ENCODE data around the gene GSTM3.
"Not testable (repeated sequence)": the region's sequence is repeated elsewhere in the genome, so short reads cannot be mapped to it uniquely, and the experiment has no call there.

GSTM3 gene

DNA sequence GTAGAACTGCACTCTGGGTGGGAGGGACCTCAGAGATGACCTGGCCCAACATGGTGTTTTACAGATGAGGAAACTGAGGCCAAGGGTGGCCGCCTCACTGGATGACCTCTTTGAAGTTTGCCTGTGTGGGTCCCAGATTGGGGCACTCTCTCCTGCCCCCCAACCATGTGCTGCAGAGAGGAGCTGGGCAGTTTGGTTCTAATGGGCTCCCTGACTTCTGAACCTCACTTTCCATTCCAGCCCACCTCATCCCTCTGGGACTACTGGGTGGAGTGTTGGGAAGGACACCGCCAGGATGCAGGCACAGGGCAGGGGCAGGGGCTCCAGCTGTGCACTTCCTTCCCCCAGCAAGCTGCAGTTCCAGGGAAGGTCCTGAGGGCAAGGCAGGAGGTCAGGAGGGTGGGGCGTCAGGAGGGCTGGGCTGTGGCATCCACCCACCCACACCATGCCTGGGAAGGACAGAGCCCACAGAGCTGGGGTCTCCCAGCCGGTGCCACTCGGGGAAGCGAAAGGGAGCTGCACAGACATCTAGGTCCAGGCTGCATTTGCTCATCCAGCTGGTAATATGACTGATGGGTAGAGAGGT, 33.2 kb upstream of the GSTM3 start:
- no peak for DNase-seq

DNA sequence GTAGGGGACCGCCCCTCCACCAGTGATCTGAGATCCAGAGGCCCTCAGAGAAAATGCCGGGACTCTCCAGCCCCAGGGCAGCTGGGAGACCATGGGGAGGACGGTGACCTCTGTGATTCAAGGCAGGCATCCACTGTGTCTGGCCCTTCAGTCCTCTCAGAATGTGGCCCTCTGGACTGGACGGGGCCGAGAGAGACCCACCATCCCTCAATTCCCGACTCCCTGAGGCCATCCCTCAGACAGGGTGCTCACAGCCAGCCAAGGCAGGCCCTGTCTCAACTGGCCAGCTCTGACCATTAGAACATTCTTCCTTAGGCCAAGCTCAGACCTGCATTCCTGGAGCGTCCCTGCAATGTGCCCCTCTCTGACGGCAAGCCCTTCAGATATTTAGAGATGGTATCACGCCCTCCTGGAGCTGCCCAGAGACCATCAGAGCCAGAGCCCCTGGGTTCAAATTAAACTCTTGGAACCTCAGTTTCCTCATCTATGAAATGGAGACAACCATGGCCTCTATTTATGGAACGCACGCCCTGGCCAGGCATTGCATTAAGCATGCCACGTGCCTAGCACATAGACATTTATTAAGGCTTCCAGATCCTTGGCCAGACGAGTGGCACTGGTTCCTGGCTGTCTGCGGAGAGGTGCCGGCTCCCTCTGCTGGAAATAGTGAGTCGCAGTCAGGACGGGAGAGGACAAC, 32.5 kb upstream of the GSTM3 start:
- peak; percentile 74 for DNase-seq

DNA sequence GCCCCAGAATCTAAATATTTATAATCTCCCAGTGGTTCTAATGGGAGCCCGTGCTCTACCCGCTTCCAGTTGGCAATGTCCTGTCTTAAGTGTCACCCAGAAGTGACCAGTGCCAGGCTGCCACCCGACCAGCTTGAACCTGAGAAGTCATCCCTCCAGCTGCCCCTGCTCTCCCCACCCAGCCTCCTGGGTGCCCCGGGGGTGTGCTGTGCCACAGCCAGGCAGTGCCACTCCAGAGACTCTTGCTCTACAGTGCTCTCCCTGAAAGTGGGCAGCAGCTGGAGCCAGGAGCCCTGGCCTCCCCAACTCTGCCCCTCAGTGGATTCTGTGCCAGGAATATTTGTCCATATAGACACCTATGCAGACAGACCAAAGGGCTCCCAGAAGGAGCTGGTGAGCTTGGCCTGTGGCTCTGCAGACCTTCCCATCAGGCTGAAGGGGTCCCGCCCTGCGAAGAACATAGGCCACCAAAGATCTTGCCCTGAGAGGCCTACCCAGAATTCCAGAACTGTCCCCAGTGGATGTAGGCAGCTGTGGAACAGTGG, 31.9 kb upstream of the GSTM3 start:
- no peak for DNase-seq

DNA sequence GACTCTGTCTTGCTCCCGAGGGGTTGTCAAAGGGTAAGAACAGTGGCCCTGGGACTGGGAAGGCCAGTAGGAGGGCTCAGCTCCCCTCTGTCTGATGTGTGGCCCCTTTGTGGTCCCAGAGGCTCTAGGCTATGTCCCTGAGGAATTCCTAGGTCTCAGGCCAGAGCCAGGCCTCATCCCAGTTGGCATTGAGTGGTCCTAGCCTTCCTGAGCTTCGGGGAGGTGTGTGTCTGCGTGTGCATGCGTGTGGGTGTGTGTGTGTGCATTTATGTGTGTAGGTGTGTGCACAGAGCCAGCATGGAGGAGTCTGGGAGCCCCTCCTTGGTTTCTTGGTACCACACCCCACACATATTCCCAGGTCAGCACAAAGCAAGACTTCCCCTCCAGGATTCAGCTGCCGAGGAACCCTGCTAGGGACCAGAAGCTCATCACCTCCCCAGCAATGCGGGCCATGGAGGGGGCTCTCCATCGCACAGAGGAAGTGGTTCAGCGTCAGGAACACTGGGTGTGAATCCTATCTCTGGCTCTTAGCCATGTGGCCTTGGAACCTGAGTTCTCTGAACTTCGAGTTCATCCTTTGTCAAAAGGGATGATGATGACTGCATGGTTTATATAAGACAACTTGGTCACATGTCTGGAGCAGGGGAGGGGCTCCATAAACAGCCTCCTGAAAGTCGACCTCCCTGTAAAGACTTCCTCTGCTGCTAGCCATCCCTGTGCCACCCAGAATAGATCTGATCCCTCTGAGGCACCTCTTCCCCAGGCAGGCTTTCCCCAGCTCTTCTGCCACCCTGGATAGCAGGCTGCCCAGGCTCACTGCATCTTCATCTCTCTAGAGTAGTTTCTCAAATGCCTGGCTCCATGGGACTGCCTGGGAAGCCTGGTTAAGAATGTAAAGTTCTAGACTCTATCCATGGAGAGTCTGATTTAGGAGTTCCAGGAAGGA, 31.1 kb upstream of the GSTM3 start:
- no peak for DNase-seq

DNA sequence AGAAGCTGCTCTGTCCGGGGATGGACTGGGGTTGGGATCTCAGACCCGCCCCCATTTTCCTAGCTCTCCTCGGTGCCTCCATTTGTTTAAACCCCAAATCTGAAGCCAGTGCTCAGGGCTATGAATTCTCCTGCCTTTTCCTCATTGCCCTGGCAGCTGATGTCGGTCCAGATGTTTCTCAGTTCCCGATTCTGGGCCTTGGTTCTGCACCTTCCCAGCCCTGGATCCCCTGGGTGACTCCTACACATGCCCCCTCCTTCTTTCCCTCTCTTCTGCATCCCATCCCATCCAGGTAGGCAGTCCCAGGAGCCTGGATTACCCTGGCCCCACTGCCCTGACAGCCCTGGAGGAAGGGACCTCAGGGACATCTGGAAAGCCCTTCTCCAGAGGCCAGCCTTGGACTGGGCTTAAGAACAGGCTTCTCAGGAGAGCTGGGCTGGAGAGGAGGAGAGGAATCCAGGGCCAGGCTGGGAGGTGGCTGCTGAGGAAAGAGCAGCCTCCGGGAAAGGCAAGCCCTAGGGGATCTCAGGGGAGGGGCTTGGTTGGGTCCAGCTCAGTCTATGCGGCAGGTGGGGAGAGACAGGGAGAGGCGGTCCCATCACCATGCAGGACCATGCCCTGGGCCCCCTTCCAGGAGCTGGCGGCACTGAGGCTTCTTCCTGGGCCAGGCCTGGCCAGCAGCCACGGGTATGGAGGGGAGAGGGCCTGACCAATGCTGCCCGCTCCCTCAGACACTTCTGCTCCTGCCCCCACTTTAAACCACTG, 29.7 kb upstream of the GSTM3 start:
- no peak for DNase-seq

DNA sequence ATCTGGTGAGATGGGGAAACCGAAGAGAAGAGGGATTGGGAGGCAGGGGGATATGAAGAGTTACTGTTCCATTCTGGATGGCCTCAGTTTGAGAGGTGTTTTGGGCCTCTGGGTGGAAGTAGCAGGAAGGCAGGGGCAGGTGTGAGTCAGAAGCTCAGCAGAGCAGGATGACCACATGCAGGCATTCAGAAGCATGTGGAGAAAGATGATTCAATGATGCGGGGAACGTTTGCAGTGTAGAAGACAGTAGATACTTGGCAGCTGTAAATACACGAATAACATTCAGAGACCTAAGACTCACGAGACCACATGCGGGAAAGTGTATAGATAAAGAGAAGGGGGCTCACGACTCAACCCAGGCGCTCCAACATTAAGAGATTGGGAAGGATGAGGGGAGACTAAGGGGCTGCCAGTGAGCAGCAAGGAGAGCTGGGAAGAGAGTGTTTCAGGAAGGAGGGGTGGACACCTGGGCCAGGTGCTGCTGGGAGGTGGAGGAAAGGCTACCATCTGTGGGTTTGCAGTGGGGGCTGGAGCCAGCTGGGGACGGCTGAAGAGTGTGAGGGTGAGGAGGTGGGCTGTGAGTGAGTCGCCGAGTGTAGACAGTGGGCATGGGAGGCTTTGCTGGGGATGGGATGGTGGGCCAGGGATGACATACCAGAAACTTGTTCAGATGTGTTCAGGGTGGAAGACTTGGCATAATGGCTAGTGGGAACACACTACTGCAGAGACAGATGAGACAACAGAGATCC, 28.7 kb upstream of the GSTM3 start:
- no peak for DNase-seq

- DNase-seq, result no peak
Measured at GRCh38 chr1:109768820-109769219, 28.0 kb upstream of the GSTM3 start.

DNA sequence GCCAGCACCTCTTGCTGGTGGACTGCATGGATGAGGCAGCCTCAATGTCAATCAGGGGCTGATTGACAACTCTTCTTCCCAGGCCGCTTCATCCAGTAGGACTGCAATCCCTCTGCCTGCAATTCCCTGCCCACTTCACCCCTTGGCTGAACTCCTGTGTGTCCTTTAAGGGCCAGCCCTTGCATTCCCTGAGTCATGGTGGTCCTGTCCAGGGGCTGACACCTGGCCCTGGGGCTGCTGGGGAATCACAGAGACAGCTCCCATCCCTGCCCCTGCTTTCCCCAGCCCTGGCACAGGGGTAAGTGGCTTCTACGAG, 27.5 kb upstream of the GSTM3 start:
- no peak for DNase-seq

DNA sequence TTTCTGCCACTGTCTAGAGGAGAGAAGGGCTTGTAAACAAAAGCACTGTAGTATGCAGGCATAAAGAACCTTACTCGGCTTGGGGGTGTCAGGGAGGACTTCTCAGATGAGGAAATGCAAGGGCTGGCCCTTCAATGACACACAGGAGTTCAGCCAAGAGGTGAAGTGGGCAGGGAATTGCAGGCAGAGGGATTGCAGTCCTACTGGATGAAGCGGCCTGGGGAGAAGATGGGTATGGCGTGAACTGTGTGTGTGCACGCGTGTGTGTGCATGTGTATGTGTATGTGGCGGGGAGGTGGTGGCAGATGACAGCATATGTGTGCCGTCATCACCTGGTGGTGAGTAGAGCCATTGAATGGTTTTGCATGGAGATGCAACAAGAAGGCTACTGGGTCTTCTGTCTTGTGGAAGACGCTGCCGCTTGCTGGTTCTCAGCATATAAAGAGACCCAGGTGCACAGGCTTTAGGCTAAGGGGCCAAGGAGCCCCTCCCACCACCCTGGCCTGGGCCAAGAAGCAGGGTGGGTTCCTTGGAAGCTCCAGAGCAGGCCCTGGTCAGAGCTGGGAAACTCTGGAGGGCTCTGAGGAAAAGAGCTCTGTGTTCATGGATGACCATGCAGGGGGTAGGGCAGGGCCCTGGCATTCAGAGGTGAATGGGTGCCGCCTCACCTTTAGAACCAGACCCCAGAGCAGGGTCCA, 26.9 kb upstream of the GSTM3 start:
- DNase-seq, result no peak

DNA sequence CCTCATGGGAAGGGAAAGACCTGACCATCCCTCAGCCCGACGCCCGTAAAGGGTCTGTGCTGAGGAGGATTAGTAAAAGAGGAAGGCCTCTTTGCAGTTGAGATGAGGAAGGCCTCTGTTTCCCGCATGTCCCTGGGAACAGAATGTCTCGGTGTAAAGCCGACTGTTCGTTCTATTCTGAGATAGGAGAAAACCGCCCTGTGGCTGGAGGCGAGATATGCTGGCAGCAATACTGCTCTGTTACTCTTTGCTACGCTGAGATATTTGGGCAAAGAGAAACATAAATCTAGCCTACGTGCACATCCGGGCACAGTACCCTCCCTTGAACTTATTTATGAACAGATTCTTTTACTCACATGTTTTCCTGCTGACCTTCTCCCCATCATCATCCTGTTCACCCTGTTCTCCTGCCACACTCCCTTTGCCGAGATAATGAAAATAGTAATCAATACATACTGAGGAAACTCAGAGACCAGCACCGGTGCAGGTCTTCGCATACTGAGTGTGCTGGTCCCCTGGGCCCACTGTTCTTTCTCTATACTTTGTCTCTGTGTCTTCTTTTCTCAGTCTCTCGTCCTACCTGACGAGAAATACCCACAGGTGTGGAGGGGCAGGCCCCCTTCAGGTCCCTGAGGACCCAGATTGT, 26.3 kb upstream of the GSTM3 start:
- DNase-seq, result not testable (repeated sequence)

- no peak for DNase-seq
Measured at GRCh38 chr1:109765896-109766615, 25.2 kb upstream of the GSTM3 start.

DNA sequence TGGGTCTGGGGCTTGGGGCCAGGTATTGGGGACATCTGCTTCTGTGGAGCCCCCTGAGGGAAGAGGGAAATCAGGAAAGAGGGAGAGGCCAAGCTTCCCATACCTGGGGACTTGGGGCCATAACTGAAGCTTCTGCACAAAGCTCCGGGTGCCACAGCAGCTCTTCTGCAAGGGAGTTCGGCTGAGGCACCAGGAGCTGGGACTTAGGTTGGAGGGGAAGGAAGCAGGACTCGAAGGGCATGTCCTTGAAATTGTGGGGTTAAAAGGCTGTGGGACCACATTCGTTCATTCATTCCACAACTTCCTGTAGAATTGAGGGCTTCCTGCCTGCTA, 24.6 kb upstream of the GSTM3 start:
- DNase-seq, result no peak

DNA sequence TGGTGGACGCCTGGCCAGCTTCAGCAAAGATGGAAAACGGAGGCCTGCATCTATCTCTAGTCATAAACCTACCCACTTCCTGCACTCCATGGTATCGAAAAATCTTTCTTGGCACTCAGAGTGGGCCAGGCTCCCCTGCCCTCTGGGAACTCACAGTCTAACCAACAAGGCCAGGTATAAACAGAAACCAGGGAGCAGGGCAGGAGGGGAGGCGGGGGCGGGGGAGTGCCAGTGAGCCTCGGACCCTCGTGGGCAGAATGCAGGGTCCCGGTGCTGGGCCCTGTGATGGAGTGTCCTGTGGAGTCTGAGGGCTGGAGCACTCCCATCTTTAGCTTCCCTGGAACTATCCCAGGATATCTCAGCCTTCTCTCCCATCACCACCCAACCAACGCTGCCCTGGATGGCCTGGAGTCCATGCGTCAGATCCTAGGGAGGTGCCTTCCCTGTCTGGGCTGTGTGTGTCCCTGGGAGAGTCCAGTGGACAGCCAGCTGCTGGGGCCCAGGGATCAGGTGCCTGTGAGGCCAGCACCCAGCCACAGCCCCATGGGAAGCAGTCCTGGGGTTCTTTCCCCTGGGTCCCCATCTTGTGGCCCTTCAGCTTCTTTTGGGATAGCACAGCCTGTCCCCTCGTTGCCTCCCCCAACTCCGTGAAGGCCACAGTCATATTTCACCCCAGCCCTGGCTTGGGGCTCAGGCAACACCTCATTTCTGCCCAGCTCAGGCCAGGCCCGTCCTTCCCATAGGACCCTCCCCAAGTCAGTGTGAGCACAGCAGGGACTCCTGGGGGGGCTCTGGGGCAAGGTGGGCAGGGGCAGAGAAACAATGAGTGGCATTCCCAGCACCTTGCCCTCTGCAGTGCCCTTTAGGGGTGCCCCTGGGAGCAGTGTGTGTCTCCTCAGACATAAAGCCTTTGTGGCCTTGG, 24.0 kb upstream of the GSTM3 start:
- DNase-seq, result no peak

GRCh38 chr1:109763646-109764415, 23.0 kb upstream of the GSTM3 start, which contains the start of gene EPS8L3:
TSS of gene EPS8L3 (minus strand) at chr1:109763923. CDS start at chr1:109761749, 2,174 bp downstream.
- DNase-seq, result no peak

DNA sequence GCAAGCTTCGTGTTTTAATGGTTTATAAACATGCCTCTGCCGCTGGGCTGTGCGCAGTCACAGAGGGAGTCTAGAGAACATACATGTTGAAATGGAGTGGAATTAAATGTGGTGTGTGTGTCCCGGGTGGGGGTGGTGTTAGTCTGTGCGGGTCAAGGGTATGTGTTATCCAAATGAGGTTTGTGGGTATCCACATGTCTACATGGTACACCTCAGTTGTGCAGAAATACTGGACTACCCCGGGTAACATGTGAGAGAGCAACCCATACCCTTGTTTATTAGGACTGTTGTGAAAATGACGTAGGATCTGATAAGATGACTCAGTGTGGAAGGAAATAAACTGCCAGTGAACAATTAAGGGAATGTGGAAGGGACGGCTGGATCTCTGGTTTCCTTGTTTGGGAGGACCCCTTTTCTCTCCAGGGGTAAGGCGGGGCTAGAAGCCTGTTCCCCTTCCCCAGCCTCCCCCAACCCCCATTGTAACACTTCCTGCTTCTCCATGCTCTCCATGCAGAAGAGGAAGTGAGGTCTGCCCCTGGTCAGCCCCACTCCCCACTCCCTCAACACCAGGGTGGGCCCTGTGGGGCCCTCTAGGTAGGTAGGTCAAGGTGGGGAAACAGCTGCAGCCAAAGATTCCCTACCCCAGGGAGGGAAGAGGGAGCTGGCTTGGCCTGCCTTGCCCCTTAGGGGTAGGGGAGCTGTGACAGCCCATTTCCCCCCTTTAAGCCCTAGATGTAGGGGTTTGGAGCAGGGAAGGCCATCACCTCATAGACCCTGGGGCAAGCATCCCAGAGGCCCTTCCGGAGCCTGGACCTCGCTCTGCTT, 22.2 kb upstream of the GSTM3 start:
- no peak for DNase-seq

DNA sequence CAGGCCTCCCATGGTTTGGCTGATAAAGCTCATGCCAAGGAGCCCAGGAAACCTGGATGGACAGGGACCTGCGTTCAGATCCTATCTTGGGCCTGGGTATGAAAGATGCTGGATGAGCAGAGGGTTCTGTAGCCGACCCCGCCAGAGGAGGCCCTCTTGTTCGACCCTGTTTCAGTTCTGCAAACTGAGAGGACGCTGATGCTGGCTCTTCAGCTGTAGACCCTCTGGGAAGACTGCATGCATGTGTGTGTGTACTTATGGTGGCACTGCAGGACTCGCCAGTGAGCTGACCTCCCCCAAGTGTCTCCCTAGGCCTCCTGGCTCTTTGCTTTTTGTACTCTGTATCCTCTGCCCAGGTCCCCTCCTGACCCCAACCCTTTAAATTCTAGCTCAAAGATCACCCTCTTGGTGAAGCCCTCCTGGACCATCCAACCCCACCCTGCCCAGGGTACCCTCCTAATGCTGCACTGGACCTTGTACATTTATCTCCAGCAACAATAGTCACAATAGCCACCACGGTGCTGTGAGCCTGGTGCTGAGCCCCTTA, 21.3 kb upstream of the GSTM3 start:
- no peak for DNase-seq

Measured in NCI-H526 treated with DMSO at 0.1 percent for 48 hours (cell line).